ENCODE results near the gene TTC9.

- TF ChIP-seq FOXJ3 (CRISPR knock-in tag; IDR thresholded peaks at IDR 0.05; ENCODE audit: borderline replicate concordance) (no peak), CTCF (IDR thresholded peaks at IDR 0.05) (no peak), CREB1 (CRISPR knock-in tag; IDR thresholded peaks at IDR 0.05) (no peak), RELA (CRISPR knock-in tag; IDR thresholded peaks at IDR 0.05; ENCODE audit: borderline replicate concordance) (no peak), SOX15 (CRISPR knock-in tag; IDR thresholded peaks at IDR 0.05) (no peak), PRRX2 (CRISPR knock-in tag; IDR thresholded peaks at IDR 0.05) (no peak), HMGXB4 (CRISPR knock-in tag; IDR thresholded peaks at IDR 0.05) (no peak), CDX4 (CRISPR knock-in tag; IDR thresholded peaks at IDR 0.05; ENCODE audit: borderline replicate concordance) (no peak), FOXP1 (CRISPR knock-in tag; IDR thresholded peaks at IDR 0.05; ENCODE audit: borderline replicate concordance) (no peak), ZNF423 (CRISPR knock-in tag; IDR thresholded peaks at IDR 0.05) (no peak), ESRRA (CRISPR knock-in tag; IDR thresholded peaks at IDR 0.05; ENCODE audit: borderline replicate concordance) (no peak)
These were observed 24.6 kb downstream of the TTC9 start for GRCh38 chr14:70666361-70666686.

Measured in WTC11 (cell line).